PC-3 (cell line): ENCODE results near the gene APOA4. TPM values are rescaled to one million over a fixed set of nuclear protein-coding genes. Genes with fewer than 3 reads are reported as not detected.

ENCODE experiments used
- ATAC-seq: fragments of 200-7000 bp; cut with Tn5 transposase; 2 replicates; pipeline ENCODE4 v1.9.1; 2020; ENCODE audit warnings: mild to moderate bottlenecking, moderate library complexity
- BruUV-seq: library from RNA; stranded (reverse); fragments of 400-500 nt; replicated peaks from 2 replicates; lab custom pipeline; 2021; lab: Mats Ljungman, UMichigan
- CTCF ChIA-PET: fragments of 300-600 bp; sonication (Branson Sonifier 250); formaldehyde crosslinking; loops from one replicate; lab custom pipeline; 2022; ENCODE audit warnings: antibody characterized with exemption; lab: Charles Lee
- POLR2A ChIA-PET: fragments of 300-600 bp; sonication (Branson Sonifier 250); formaldehyde crosslinking; loops from one replicate; lab custom pipeline; 2022; ENCODE audit warnings: antibody characterized with exemption; ENCODE audit not compliant: unreplicated experiment; lab: Charles Lee
- DNase-seq: peaks from one replicate; pipeline ENCODE4 v3.0.0-alpha.2; 2015
- H2AFZ ChIP-seq: fragments of 300-600 bp; sonication (generic); 2 replicates; pipeline ENCODE4 v1.6.0; 2016; ENCODE audit warnings: antibody characterized with exemption, low read length
- H3F3A ChIP-seq: fragments of 300-600 bp; sonication (generic); one replicate; pipeline ENCODE4 v1.6.0; 2017; ENCODE audit warnings: antibody characterized with exemption, low read length, control low read depth, mild to moderate bottlenecking; ENCODE audit not compliant: unreplicated experiment
- H3K27ac ChIP-seq: fragments of 300-600 bp; sonication (generic); 2 replicates; pipeline ENCODE4 v1.5.1; 2016; ENCODE audit warnings: mild to moderate bottlenecking, low read length
- H3K27me3 ChIP-seq: fragments of 300-600 bp; sonication (generic); 2 replicates; pipeline ENCODE4 v1.6.1; 2016; ENCODE audit warnings: low read length, mixed read lengths
- H3K36me3 ChIP-seq: fragments of 300-600 bp; sonication (generic); 2 replicates; pipeline ENCODE4 v1.6.1; 2016; ENCODE audit warnings: low read depth, mixed run types, low read length, mixed read lengths
- H3K4me1 ChIP-seq: fragments of 300-600 bp; sonication (generic); 2 replicates; pipeline ENCODE4 v1.5.1; 2016; ENCODE audit warnings: low read length; ENCODE audit not compliant: insufficient read depth
- H3K4me2 ChIP-seq: fragments of 300-600 bp; sonication (generic); 2 replicates; pipeline ENCODE4 v1.6.0; 2016; ENCODE audit warnings: low read length
- H3K4me3 ChIP-seq: fragments of 300-600 bp; sonication (generic); 2 replicates; pipeline ENCODE4 v1.5.1; 2016; ENCODE audit warnings: mild to moderate bottlenecking, low read length, mixed read lengths
- H3K79me2 ChIP-seq: fragments of 300-600 bp; sonication (generic); 2 replicates; pipeline ENCODE4 v1.6.1; 2017; ENCODE audit warnings: low read length, mixed read lengths
- H3K9ac ChIP-seq: fragments of 300-600 bp; sonication (generic); 2 replicates; pipeline ENCODE4 v1.6.0; 2016; ENCODE audit warnings: mild to moderate bottlenecking, low read length
- H3K9me2 ChIP-seq: fragments of 300-600 bp; sonication (generic); replicated peaks from 2 replicates; pipeline ENCODE4 v1.6.1; 2016; ENCODE audit warnings: mixed run types, low read length, mixed read lengths
- H3K9me3 ChIP-seq: fragments of 300-600 bp; sonication (generic); 2 replicates; pipeline ENCODE4 v1.6.1; 2016; ENCODE audit warnings: low read length, mixed read lengths
- H4K20me1 ChIP-seq: fragments of 300-600 bp; sonication (generic); 2 replicates; pipeline ENCODE4 v1.6.1; 2016; ENCODE audit warnings: low read length, mixed read lengths
- CTCF ChIP-seq: fragments of 300-600 bp; sonication (generic); conservative IDR thresholded peaks from 2 replicates; pipeline ENCODE4 v1.5.1; 2017; ENCODE audit warnings: antibody characterized with exemption, low read depth, mild to moderate bottlenecking, low read length
- EZH2 ChIP-seq: fragments of 300-600 bp; sonication (generic); IDR thresholded peaks from one replicate; pipeline ENCODE4 v1.6.1; 2017; ENCODE audit warnings: antibody characterized with exemption, mild to moderate bottlenecking, low read length; ENCODE audit not compliant: unreplicated experiment
- EZH2phosphoT487 ChIP-seq: fragments of 300-600 bp; sonication (generic); IDR thresholded peaks from 2 replicates; pipeline ENCODE4 v1.6.1; 2018; ENCODE audit warnings: mild to moderate bottlenecking, antibody characterized with exemption, low read length, borderline replicate concordance
- intact Hi-C: fragments of 100-400 bp; cut with micrococcal nuclease; formaldehyde crosslinking; loops from 2 replicates; pipeline ENCODE4 v1.9.0; 2023
- total RNA-seq: library from RNA; depleted of rRNA; stranded (reverse); fragments of >200 nt; gene quantifications from 2 replicates; pipeline ENCODE4 v1.2.3, GENCODE V29; 2014

The APOA4 gene
- total RNA-seq, 1 experiment from 2014 or later, result not detected

- no peak overlapping the region for H3K4me2 ChIP-seq
- no peak overlapping the region for H3K9ac ChIP-seq
- peaks cover 16% of the 10 kb centered on the region for H3K79me2 ChIP-seq
- DNase-seq (peak; percentile 48), ATAC-seq (no peak)
- H4K20me1 ChIP-seq, result no peaks in the 10 kb centered on the region; the same call in 1 of the 2 replicates
- no peaks in the 10 kb centered on the region for H3K9me3 ChIP-seq
- no peaks in the 10 kb centered on the region for H3K27me3 ChIP-seq
- CTCF ChIA-PET, result interaction anchor here (0.5 to 0.7 kb wide), 3 partner anchors 45 to 318 kb away, joined by 3 to 12 read pairs (median 3); no protein-coding TSS in a partner anchor
- H3F3A ChIP-seq, result no peaks in the 10 kb centered on the region
- peaks cover 35% of the 10 kb centered on the region for H3K4me1 ChIP-seq
- POLR2A ChIA-PET, result no interaction called here
- H2AFZ ChIP-seq, result no peak overlapping the region
- no TSS peak for BruUV-seq
- peaks cover 5% of the 10 kb centered on the region; the same call in 1 of the 2 replicates for H3K36me3 ChIP-seq
- H3K4me3 ChIP-seq, result no peak overlapping the region
- TF ChIP-seq EZH2phosphoT487 (no peak), CTCF (peak; percentile 82)
- H3K27ac ChIP-seq, result no peak overlapping the region
- H3K9me2 ChIP-seq, result no peaks in the 10 kb centered on the region
- intact Hi-C loops, result loop anchor here (5.0 kb wide), 2 partner anchors 61 to 316 kb away; no protein-coding TSS in a partner anchor
Observed at GRCh38 chr11:116791002-116791812, 31.9 kb downstream of the APOA4 start.

- TF ChIP-seq EZH2phosphoT487 (no peak), EZH2 (no peak), CTCF (no peak)
- POLR2A ChIA-PET, result no interaction called here
- Histone ChIP-seq H3K36me3 (peaks cover 13% of the 10 kb centered on the region), H3K4me3 (no peak overlapping the region), H3K9me2 (no peaks in the 10 kb centered on the region), H3F3A (no peaks in the 10 kb centered on the region), H3K4me2 (no peak overlapping the region), H3K27ac (no peak overlapping the region), H3K4me1 (peaks cover 37% of the 10 kb centered on the region), H4K20me1 (no peaks in the 10 kb centered on the region; the same call in 1 of the 2 replicates), H3K27me3 (no peaks in the 10 kb centered on the region), H2AFZ (no peak overlapping the region), H3K9ac (no peak overlapping the region), H3K79me2 (peaks cover 24% of the 10 kb centered on the region), H3K9me3 (no peaks in the 10 kb centered on the region)
- CTCF ChIA-PET, result no interaction called here
- intact Hi-C loops, result loop anchor here (5.0 kb wide), 2 partner anchors 62 to 317 kb away; no protein-coding TSS in a partner anchor
- BruUV-seq, result no TSS peak
- DNase-seq (no peak), ATAC-seq (no peak)
Observed at GRCh38 chr11:116790167-116791001, 32.7 kb downstream of the APOA4 start.
